Measurements from ENCODE around the gene AQP3.

DNA sequence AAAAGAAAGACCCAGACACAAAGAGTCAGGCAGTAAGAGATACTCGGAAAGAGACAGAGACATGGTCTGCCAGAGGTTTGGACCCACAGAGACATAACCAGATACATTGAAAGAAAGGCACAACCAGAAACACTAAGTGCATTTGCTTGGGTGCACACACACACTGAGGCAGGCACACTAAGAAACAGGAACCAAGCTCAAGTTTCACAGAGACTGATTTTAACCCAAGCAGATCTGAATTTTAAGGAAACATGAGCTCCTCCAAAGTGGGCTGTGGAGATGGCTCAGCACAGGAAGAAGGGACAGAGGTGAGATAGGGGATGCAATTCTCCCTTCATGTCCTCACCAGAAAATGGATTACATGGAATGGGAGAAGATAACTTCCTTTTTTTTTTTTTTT is 9.5 kb downstream of the AQP3 start:
- TF ChIP-seq, protein P1, sequence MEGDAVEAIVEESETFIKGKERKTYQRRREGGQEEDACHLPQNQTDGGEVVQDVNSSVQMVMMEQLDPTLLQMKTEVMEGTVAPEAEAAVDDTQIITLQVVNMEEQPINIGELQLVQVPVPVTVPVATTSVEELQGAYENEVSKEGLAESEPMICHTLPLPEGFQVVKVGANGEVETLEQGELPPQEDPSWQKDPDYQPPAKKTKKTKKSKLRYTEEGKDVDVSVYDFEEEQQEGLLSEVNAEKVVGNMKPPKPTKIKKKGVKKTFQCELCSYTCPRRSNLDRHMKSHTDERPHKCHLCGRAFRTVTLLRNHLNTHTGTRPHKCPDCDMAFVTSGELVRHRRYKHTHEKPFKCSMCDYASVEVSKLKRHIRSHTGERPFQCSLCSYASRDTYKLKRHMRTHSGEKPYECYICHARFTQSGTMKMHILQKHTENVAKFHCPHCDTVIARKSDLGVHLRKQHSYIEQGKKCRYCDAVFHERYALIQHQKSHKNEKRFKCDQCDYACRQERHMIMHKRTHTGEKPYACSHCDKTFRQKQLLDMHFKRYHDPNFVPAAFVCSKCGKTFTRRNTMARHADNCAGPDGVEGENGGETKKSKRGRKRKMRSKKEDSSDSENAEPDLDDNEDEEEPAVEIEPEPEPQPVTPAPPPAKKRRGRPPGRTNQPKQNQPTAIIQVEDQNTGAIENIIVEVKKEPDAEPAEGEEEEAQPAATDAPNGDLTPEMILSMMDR (conservative IDR thresholded peaks at IDR 0.05; ENCODE audit: low read length) = no peak
- no peak for TF ChIP-seq EZH2phosphoT487 (IDR thresholded peaks at IDR 0.05; ENCODE audit: borderline replicate concordance, low read depth, low read length)

All from OCI-LY7 (cell line).